Measurements from ENCODE around the gene POLD2.

POLD2 gene

DNA sequence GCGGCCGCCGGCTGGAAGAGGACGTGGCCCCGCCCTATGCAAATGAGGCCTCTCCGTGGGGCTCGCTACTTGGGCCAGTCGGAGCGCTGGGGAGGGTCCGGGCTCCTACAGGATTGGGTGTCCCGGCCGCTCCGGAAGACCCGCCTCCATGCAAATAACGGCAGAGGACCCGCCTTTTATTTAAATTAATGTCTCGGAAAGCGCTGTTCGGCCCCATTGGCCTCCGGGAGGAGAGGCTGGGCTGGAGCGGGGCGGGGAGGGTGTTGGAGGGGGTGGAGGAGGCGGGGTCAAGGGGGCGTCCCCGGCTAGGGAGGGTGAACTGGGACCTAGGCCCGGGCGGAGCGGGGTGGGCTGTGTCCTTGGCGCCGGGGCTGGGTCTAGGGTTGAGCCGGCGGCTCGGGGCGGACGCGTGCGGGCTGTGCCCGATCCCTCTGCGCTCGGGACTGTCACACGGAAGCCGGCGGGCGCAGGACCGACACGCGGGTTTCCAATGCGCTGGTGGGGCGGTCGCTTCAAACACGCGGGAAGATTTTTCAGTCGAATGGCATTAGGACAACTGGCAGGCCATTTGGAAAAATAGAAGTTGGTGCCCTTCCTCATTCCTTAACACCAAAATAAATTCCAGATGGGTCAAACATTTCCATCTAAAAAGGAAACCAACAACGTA lies 40.7 kb downstream of the POLD2 start:
- DNase-seq (ENCODE audit: low read depth in 2 of 2) = peak; percentile 97 to 98

DNA sequence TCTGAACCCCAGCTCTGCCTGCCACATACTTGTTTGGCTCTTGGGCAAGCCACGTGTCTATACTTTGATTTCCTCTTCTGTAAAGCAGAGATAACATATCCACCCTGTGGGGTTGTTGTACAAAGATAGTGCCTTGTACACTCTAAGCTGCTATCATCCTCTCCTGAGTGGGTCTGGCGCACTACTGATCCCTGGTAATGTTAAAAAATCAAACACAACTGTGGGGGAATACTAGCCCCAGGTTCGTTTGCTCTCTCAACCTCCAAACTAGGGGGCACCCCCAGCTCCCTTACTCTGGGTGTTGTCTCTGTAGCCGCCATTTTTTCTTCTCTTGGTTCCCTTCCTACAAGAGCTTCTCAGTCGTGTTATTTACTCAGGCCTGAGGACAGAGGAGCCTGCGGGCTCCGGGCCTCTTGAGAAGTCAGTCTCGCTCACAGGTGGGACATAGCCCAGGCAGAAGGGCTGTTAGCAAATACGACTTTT lies 42.0 kb downstream of the POLD2 start:
- DNase-seq (ENCODE audit: low read depth in 2 of 2) = no peak

DNA sequence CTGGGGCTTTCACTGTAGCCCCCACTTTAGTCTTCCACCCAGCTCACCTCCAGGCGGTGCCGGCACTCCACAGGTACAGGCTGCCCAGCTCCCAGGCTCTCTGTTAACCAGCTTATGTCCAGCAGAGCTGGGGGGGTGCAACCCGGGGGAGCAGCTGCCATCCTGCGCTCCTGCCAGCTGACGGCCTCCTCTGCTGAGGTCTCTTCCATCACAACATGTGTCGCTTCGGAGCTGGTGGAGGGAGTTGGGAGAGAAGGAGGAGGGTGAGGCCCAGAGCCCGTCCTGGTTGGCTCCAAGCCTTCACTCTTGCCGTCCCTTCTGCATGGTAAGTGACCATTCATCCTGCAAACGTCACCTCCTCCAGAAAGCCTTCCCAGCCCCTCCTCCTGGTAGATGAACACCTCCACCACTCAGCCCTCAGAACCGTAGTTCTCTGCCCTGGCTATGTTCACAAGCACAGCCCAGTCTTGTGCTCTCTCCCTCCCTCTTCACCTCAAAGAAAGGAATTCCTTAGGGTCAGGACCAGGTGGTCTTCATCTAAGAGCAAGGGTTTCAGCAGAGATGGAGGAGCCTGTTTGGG lies 42.6 kb downstream of the POLD2 start:
- no peak for DNase-seq (ENCODE audit: low read depth in 2 of 2)

DNA sequence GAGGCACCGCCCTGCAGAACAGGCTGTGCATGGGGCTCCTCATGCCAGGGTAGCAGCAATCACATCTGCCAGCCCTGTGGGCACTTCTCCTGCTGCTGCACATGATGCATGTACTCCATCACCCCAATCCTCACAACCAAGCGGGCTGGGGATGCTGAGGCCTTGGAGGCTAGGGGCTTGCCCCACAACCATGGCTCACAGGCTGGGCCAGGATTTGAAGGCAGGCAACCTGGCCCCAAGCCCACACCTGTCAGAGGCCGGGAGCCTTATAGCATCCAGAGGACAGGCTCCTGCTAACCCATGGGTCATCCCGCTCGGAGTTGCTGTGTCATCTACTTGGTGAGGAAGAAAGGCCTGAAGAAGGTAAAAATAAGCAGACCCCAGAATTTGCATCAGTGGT lies 43.2 kb downstream of the POLD2 start:
- no peak for DNase-seq (ENCODE audit: low read depth in 2 of 2)

DNA sequence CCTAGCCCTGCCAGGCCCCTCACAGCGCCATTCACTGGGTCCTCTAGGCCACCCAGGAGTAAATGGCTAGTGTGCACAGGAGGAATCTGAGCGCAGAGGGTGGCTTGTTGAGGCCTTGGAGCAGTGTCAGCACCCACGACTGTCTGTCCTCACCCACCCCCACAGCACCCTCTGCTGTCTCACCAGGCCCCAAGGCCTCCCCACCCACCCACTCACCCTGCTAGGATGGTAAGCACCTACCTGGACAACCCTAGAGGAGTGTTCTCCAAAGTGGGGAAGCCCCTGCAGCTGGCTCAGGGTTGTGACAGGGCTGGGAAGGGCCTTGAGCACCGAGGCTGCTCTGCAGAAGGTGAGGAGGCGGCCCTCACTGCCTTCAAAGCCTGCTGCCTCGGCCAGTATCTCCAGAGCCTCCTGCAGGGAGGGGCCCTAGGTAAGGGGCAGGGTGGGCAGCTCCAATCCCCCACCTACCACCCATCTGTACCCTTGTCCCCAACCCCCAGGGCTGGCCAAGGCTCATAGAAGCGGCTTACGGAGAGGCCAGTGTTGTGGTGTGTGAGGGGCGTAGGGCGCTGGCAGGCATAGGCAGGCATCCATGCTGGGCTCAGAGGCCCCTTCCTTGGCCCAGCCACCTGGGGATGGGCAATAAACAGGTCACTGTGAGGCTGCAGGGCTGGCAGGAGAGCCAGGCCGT lies 43.9 kb downstream of the POLD2 start:
- no peak for DNase-seq (ENCODE audit: low read depth in 2 of 2)

DNA sequence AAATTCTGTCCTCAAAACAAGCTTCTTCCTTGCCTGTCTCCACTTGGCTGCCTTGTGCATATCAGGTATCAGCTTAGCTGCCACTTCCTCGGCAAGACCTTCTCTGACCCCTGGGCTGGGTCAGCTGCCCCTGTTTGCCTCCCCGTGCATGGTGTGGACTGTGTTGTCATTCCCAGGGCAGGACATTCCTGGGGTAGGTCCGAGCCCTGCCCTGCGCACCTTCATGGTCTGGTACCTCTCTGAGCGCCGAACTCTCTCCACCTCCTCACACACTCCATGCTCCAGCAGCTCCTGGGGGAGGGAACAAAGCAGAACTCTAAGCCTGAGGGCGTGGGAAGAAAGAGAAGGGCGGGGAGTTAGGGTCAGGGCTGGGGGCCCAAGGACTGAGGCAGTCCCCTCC lies 44.8 kb downstream of the POLD2 start:
- no peak for DNase-seq (ENCODE audit: low read depth in 2 of 2)

DNA sequence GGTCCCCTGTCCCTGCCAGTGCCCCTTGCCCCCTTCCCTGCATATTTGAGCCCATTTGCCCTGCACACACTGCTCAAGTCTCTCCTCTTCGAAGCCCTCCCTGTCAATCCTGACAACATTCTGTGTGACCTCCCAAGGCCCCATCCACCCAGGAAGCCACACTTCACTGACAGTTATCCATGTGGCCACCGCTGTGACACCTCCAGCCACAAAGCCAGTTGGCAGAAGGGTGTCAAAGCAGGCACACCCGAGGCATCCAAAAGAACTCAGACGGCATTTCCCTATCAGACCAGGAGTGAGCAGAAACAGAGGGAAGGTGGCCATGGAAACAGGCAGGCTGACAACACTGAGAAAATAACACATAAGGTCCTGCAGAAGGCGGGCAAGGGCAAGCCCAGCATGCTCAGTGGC lies 45.7 kb downstream of the POLD2 start:
- no peak for DNase-seq (ENCODE audit: low read depth in 2 of 2)

DNA sequence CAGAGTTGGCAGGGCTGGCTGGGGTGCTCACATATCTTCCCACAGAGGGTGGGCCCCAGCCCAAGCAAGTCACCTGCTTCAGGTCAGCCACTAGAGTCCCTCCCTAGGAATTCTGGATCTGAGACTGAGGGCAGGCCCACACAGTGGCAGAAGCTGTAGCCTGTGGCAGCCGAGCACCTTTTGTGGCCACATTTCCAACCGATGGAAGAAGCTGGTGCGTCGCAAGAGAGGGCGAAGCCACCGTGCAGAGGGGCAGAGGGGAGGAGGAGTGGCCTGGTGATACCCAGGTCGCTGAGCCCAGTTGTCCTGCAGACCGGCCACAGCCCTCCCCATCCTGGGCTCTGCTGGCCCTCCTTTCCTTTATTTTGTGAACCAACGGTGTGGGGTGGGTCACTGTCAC lies 46.3 kb downstream of the POLD2 start:
- DNase-seq (ENCODE audit: low read depth in 2 of 2) = no peak

DNA sequence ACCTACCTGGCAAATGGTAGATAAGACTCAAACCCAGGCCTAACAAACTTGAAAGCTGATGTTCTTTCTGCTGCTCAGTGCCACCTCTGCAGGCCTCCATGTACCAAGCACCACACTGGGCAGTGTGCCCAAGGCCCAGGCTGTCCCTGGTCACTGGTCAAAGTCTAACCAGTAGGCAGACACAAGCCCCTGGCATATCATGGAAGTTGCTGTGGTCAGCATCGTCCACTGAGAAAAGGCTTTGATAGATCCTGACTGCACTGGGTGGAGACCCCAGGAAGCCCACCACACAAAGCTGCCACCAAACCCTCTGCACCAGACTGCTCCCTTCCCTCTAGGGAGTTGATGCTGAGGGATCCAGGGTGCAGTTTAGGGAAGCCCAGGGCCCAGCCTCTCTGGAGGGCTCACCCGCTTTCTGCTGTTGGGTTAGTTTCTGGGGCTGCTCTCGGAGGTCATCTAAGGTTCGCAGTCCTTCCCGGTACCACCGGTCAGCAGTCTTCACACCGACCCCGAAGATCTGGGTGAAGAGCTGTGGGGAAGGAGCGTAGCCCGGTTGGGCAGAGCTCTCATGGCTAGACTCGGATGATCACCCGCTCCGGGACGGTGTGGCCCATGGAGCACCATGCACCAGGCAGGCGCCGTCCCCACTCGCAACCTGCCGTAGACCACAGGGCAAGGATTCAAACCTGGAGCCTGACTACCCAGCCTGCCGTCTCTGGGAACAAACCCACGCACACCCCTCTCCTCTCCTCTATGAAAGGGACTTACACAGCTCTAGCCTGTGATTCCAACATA lies 47.0 kb downstream of the POLD2 start:
- no peak for DNase-seq (ENCODE audit: low read depth in 2 of 2)

DNA sequence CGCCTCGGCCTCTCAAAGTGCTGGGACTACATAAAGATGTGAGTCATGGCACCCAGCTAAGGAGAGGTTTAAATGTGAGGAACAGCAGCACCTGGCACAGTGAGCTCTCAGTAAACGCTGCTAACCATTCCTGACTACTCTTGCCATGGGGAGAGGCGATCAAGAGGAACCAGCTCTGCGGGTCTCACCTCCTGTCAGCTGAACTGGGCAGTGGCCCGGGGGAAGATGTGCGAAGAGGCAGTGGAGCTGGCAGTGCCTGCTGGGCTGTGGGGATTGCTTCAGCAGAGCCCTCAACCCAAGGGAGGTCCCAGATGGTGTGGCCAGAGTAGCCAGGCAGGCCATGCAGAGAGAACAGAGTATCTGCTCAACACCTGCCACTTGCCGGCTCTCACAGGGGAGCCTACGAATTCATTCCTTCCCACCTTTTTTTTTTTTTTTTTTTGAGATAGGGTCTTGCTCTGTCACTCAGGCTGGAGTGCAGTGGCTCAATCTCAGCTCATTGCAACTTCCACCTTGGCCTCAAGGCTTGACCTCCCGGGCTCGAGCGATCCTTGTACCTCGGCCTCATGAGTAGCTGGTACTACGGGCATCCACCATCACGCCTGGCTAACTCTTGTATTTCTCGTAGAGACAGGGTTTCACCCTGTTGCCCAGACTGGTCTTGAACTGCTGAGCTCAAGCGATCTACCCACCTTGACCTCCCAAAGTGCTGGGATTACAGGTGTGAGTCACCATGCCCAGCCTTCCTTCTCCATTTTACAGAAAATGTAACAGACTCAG lies 47.9 kb downstream of the POLD2 start:
- DNase-seq (ENCODE audit: low read depth in 2 of 2) = no peak

DNA sequence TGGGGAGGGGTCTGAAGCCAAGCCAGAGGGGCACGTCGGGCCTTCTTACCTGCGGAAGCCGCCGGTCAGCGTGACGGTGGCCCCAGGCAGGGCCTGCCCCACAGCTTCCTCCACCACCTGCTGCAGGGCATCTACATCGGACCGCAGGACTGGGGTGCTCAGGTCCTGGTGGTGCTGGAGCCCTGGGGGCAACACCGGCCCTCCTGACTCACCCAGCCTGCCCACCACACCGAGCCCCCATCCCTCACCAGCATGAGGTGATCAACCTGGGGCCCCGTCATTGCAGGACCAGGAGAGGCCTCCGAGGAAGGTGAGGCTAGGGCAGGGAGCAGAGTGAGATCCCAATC lies 49.0 kb downstream of the POLD2 start:
- no peak for DNase-seq (ENCODE audit: low read depth in 2 of 2)

DNA sequence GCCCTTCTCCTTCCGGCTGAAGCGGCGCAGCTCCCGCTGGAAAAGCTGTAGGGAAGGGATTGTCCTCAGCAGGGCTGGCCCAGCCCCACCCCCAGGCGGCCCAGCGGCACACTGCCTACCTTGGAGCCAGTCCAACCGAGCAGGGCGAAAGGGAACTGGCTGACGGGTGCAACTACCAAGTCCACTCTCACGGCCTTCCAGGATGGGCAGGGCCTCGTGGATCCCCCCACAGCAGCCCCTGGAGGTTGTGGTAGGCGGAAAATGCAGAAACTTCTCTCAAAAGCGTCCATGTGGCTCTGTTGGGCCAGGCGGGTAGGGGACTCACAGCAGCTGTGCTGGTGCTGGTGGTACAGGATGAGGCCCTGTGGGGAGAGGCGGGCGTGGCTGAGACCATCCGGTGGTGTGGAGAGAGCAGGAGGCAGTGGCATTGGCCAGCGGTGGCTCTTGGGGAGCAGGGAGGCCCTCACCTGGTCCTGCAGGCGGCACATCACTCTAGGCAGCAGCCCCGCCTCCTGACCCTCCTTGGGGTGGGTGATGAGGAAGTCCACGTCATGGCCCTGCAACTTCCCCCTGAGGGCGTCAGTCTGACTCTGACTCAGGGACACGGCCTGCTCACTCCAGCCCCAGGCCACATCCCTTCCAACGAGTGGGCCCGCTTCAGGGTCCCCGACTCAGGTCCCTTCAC lies 49.5 kb downstream of the POLD2 start:
- no peak for DNase-seq (ENCODE audit: low read depth in 2 of 2)

DNA sequence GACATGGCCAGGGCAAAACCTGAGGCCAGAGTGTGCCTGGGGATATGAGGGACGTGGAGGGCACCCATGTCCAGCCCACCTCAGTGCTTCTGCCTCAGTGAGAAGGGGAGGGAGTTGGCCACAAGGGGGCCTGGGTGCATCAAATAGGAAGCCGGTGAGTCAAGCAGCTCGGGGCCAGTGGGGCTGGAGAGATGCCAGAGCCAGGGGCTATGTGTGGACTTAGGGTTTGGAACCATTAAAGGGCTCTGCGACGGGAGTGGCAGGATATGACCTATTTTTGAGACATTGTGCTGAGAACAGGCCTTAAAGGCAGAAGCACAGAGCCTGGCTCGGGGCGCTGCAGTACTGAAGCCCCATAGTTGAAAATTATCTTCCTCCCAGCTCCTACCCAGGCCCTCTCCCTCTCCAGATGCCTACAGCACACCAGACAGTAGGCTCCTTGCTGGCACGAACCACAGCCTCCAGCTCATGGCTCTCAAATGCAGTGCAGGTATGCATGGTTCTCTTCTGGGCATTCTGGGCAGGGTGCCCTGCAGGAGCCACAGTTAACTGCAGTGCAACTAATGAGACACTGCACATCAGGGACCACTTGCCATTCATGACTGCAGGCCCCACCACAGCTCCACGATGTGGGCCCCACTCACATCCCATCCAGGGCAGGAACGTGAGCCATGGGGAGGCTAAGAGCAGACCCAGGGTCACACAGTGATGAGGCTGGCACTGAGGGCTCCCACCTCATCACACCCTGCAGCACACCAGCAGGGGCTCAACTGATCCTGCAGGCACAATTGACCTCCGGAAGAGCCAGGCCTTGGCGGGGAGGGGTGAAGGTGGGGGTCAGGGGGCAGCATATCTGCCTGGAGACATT lies 50.8 kb downstream of the POLD2 start:
- no peak for DNase-seq (ENCODE audit: low read depth in 2 of 2)

DNA sequence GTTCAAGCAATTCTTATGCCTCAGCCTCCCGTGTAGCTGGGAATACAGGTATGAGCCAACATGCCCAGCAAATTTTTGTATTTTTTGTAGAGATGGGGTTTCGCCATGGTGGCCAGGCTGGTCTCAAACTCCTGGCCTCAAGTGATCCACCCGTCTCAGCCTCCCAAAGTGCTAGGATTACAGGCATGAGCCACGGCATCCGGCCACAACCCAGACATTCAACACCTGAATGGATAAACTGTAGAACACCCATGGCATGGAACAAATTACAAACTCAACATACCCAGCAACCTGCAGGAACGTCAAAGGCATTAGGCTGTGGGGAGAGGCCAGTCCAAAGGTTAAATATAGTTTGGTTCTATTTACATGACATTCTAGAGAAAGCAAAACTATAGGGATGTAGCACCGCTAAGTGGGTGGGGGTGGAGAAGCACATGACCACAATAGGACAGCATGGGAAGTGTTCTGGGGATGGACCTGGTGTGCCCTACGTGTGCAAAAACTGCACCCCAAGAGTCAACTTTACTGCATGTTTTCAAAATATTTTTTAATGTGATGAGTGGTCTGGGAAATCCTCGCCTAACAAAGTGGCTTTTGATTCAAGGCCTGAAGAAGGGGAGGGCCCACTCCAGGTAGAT lies 51.5 kb downstream of the POLD2 start:
- DNase-seq (ENCODE audit: low read depth in 2 of 2) = no peak

DNA sequence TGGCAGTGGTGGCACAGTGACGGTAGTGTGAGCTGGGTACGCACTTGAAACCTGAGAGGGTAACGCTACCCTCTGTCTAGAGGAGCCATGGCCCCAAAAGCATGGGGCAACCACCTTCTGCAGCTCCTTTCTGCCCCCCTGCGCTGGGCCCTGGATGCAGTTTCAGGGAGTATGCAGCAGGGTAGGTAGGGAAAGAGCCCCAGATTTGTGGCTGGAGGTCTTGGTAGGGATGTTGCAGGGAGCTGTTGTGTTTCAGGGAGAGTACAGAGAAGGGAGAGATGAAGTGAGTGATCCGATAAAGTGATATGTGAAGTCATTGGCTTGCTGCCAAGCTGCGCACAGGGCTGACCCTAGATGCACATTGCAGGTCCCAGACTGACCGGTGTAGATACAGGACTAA lies 55.3 kb downstream of the POLD2 start:
- DNase-seq (ENCODE audit: low read depth in 2 of 2) = no peak

DNA sequence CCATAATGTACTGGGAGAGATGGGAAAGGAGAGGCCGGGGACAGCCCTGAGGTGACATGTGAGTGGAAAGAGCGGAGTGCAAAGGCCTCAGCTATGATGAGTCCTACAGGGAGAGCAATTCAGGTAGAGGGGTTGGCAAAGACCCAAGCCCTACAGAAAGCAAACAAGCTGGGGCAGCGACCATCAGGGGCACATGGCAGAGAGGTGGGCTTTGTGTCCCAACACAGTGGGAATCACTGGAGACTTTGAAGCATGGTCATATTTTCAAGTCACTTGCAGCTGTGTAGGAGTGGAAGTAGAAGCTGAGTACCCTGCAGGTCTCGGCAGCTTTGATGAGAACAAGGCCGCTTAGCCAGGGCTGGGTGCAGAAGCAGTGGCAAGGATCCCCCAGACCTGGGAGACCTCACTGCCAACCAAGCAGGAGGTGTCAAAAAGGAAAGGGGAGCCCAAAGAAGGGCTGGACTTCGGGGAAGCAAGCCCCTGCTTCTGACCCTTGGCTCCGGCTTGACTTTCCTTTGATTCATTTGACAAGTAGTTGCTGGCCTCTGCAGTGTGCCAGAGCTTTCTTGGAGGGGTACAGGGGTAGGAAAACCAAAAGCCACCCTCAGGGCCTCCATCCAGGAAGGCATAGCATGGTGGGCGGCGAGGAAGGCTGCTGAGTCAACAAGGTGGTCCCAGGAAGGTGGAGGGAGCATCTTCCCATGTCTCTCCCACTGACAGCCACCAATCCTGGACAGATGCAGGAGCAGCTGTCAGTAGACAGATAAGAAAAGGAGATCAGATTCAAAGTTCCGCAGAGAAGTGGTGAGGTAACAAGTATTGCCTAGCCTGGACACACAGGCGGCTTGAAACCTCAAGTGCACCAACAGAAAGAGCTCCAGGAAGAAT lies 56.0 kb downstream of the POLD2 start:
- DNase-seq (ENCODE audit: low read depth in 2 of 2) = no peak

DNA sequence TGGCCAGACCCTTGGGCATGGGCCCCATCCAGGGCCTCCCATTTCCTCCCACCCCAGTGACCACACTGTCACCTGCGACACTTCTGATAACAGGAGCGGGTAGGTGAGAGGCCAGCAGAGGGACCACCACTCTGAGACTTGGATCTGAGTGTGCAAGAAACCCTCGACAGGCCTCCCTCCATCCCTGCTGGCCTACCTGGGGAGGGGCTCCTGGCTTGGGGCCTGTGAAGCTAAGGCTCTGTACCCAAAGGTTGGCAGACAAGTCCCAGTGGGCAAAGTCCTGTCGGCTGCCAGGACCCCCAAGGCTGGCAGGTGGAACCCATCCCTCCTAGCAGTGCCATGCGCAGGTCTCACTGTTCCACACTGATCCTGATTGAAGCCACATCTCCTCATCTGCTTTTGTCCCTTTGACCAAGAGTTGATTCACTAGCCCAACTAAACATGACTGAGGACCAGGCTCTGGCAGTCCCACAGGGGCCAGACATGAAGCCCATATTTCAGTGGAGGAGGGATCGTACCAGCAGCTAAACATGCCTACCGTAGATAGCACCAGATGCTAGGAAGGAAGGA lies 56.8 kb downstream of the POLD2 start:
- no peak for DNase-seq (ENCODE audit: low read depth in 2 of 2)

DNA sequence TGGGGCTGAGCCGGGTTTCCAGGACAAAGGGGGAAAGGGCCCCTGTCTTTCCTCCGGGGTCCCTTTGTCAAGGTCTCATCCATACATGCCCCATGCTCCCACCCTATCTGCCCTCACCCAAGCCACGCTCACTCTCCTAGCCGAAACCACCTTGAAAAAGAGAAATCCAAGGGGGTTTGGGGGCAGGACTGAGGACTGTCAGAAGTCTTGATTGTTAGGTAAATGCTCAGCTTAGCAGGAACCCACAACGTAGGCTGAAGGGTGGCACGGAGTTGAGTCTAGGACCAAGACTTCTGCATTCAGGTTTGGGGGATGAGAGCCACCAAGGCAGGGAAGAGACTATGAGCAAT lies 57.3 kb downstream of the POLD2 start:
- DNase-seq (ENCODE audit: low read depth in 2 of 2) = no peak
